Stomach (tissue), 9 donors: ENCODE results near the gene VGLL4. TPM values are rescaled to one million over a fixed set of nuclear protein-coding genes. Genes with fewer than 3 reads are reported as not detected.

Source experiments
- DNase-seq, 2 donors: peaks; one replicate each; pipeline versions ENCODE4 v3.0.0 to v3.0.0-alpha.2; 2013 to 2019
- H3K27ac ChIP-seq, 5 donors: fragments of 200-600 bp in 4 of 5; sonication (generic) in 4 of 5; one replicate each; pipeline ENCODE4 v1.5.1; 2013 to 2019; ENCODE audit warnings: mild to moderate bottlenecking in 1 of 5, moderate library complexity in 1 of 5
- H3K27me3 ChIP-seq, 3 donors: fragments of 200-600 bp; sonication (generic); one replicate each; pipeline ENCODE4 v1.5.1; 2017 to 2019; ENCODE audit warnings: mixed run types in 1 of 3
- H3K36me3 ChIP-seq, 4 donors: fragments of 200-600 bp; sonication (generic); 1 replicate in 3 of 4; 2 replicates in 1 of 4; pipeline ENCODE4 v1.5.1; 2016 to 2019
- H3K4me1 ChIP-seq, 4 donors: fragments of 200-600 bp; sonication (generic); one replicate each; pipeline ENCODE4 v1.5.1; 2016 to 2019
- H3K4me3 ChIP-seq, 4 donors: fragments of 200-600 bp; sonication (generic) in 3 of 4; one replicate each; pipeline ENCODE4 v1.5.1; 2016 to 2019; ENCODE audit warnings: mild to moderate bottlenecking in 1 of 4
- H3K9me3 ChIP-seq, 4 donors: fragments of 200-600 bp; sonication (generic); one replicate each; pipeline ENCODE4 v1.5.1; 2016 to 2019
- CTCF ChIP-seq, 7 experiments: fragments of 450-650 bp in 4 of 7; fragments of 200-600 bp in 3 of 7; sonication (generic) in 3 of 7; IDR thresholded peaks; one replicate each; pipeline ENCODE4 v1.5.1; 2016 to 2019; ENCODE audit warnings: antibody characterized with exemption in 7 of 7, control low read depth in 2 of 7, mild to moderate bottlenecking in 1 of 7
- EP300 ChIP-seq: sonication (generic); formaldehyde crosslinking; IDR thresholded peaks from one replicate; pipeline ENCODE4 v1.6.1; 2017; ENCODE audit warnings: antibody characterized with exemption
- POLR2A ChIP-seq, 4 donors: fragments of 450-650 bp; IDR thresholded peaks; one replicate each; pipeline ENCODE4 v1.6.1; 2016; ENCODE audit warnings: antibody characterized with exemption in 4 of 4, control low read depth in 2 of 4, mild to moderate bottlenecking in 1 of 4, moderate library complexity in 1 of 4
- POLR2AphosphoS5 ChIP-seq, 3 donors: sonication (generic); formaldehyde crosslinking; IDR thresholded peaks; one replicate each; pipeline ENCODE4 v1.6.1; 2016; ENCODE audit warnings: antibody characterized with exemption in 3 of 3
- WGBS, 5 donors: extraction: QIAGEN DNeasy Blood & Tissue Kit in 3 of 5; methylation state at CpG; one replicate each; pipeline versions ENCODE4 v1.1.5 to v1.1.7; 2013 to 2018; 5-methylcytosine and 5-hydroxymethylcytosine counted together
- intact Hi-C: fragments of 100-400 bp; cut with DNase I; formaldehyde crosslinking; loops from one replicate; pipeline ENCODE4 v1.15.1; 2023; ENCODE audit warnings: low total_unique reads
- polyA plus RNA-seq, 3 donors: library from polyadenylated mRNA; stranded (reverse); fragments of 200-250 nt; gene quantifications; one replicate each; pipeline ENCODE4 v1.2.3, GENCODE V29; 2013
- total RNA-seq, 5 donors: library from RNA; depleted of rRNA; stranded (reverse); fragments of >200 nt; gene quantifications; one replicate each; pipeline versions ENCODE4 v1.1.0 to v1.2.3, GENCODE V29; 2014 to 2016
- donor health status: healthy with polysubstance abuse.
- donor health status: Bipolar disorder and iron deficiency.
- donor health status: healthy.

VGLL4 gene
- total and polyA plus RNA-seq, 8 donors, result 15.2 to 147 (median 43.3) TPM

GRCh38 chr3:11642431-11643191, 1.1 kb downstream of the VGLL4 start:
- H3K4me1 ChIP-seq, result peaks cover 34 to 52% (median 44%) of the 10 kb centered on the region in 4 donors
- H3K9me3 ChIP-seq, result no peaks in the 10 kb centered on the region
- peak; percentile 58 to 88 for DNase-seq
- H3K27me3 ChIP-seq, result no peaks in the 10 kb centered on the region
- TF ChIP-seq EP300, result no peak
- TF ChIP-seq POLR2A (IDR thresholded peaks at IDR 0.05), result no peak
- TF ChIP-seq POLR2AphosphoS5 (IDR thresholded peaks at IDR 0.05), result peak; percentile 13 to 53 (median 46)
- no peak for TF ChIP-seq CTCF (IDR thresholded peaks at IDR 0.05)
- peak overlapping the region; percentile 51 to 63 (median 58) for H3K4me3 ChIP-seq
- 0 to 1% (median 0%) methylated on average over 37 to 44 of the region's 44 CpGs for WGBS, 5 donors
- intact Hi-C loops, result no loop called here
- no peaks in the 10 kb centered on the region for H3K36me3 ChIP-seq
- H3K27ac ChIP-seq, result peak overlapping the region; percentile 84 to 95 (median 91)

DNA sequence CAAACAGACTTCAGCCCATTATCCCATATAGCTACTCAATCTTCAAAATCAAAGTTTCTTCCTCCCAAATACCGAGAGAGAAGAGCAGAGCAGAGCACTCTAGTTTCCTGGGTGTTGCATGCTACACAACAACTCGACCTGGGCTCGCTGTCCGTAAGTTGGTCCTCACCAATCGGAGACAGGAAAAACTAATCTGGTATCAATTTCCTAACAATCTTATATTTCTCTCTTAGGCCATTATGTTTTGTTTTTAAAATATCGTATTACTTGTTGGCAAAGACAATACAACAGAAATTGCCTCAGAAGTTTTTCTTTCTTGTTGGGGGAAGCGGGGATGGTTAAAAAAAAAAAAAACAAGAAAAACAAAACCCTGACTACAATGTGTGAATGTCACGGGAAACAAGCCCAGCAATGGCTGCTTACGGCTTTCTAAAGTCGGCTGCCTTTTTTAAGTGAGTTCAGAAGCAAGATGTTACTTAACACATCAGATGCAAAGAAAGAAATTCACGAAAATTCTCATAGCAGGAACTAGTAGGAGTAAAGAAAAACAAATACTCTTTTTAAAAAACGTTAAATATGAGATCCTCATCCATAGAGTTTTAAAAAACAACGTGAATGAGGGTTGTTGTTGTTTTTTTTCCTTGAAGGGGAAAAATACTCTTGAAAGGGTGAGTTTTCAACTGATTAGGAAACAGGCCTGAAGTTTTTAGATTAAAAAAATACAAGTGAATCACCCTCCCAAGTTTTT, 1.9 kb downstream of the VGLL4 start:
- TF ChIP-seq POLR2A (IDR thresholded peaks at IDR 0.05) (no peak), EP300 (no peak), POLR2AphosphoS5 (IDR thresholded peaks at IDR 0.05) (no peak), CTCF (IDR thresholded peaks at IDR 0.05) (no peak)
- DNase-seq, result peak in 1 of 2 donors; percentile 69
- Histone ChIP-seq H3K4me1 (peaks cover 34 to 60% (median 52%) of the 10 kb centered on the region in 4 donors), H3K4me3 (peak overlapping the region; percentile 51 to 63 (median 58)), H3K27ac (peak overlapping the region; percentile 71 to 95 (median 91)), H3K36me3 (no peaks in the 10 kb centered on the region), H3K9me3 (no peaks in the 10 kb centered on the region), H3K27me3 (no peaks in the 10 kb centered on the region)
- intact Hi-C loops, result no loop called here
- WGBS, 5 donors, result 1 to 3% (median 2%) methylated on average over 13 of the region's 13 CpGs

- peaks cover 39 to 65% (median 57%) of the 10 kb centered on the region in 4 donors for H3K4me1 ChIP-seq
- TF ChIP-seq EP300, result no peak
- TF ChIP-seq POLR2AphosphoS5 (IDR thresholded peaks at IDR 0.05), result no peak
- TF ChIP-seq POLR2A (IDR thresholded peaks at IDR 0.05), result no peak
- TF ChIP-seq CTCF (IDR thresholded peaks at IDR 0.05), result no peak
- intact Hi-C loops, result no loop called here
- no peaks in the 10 kb centered on the region for H3K27me3 ChIP-seq
- H3K9me3 ChIP-seq, result no peaks in the 10 kb centered on the region
- DNase-seq, result peak in 1 of 2 donors; percentile 41
- H3K27ac ChIP-seq, result peak overlapping the region in 4 of 5 donors; percentile 84 to 95 (median 93)
- 7 to 17% (median 10%) methylated on average over 2 of the region's 2 CpGs for WGBS, 5 donors
- peak overlapping the region; percentile 51 to 63 (median 58) for H3K4me3 ChIP-seq
- no peaks in the 10 kb centered on the region for H3K36me3 ChIP-seq
These were observed 2.4 kb downstream of the VGLL4 start for GRCh38 chr3:11641316-11641682.

- Histone ChIP-seq H3K27ac (peak overlapping the region; percentile 3 to 95 (median 91)), H3K36me3 (no peaks in the 10 kb centered on the region), H3K4me1 (peaks cover 51 to 77% (median 69%) of the 10 kb centered on the region in 4 donors), H3K9me3 (no peaks in the 10 kb centered on the region), H3K4me3 (peak overlapping the region in 1 of 4 donors; percentile 63), H3K27me3 (no peaks in the 10 kb centered on the region)
- 84 to 91% (median 86%) methylated on average over 9 of the region's 9 CpGs for WGBS, 5 donors
- no peak for DNase-seq
- TF ChIP-seq POLR2A (IDR thresholded peaks at IDR 0.05), result no peak
- no peak for TF ChIP-seq EP300
- no peak for TF ChIP-seq POLR2AphosphoS5 (IDR thresholded peaks at IDR 0.05)
- no peak for TF ChIP-seq CTCF (IDR thresholded peaks at IDR 0.05)
- intact Hi-C loops, result no loop called here
These were observed 3.6 kb downstream of the VGLL4 start for GRCh38 chr3:11640009-11640673.
